Hepatocyte (in vitro differentiated cells): Measurements from ENCODE around the gene EPN1.

Experiments used
- CTCF ChIP-seq: fragments of 200-600 bp; sonication (generic); IDR thresholded peaks from 2 replicates; pipeline ENCODE4 v1.5.1; 2016; ENCODE audit warnings: antibody characterized with exemption, mild to moderate bottlenecking; ENCODE audit not compliant: poor library complexity
- EZH2 ChIP-seq: fragments of 200-600 bp; sonication (generic); IDR thresholded peaks from 2 replicates; pipeline ENCODE4 v1.6.1; 2016; ENCODE audit warnings: antibody characterized with exemption, mild to moderate bottlenecking, borderline replicate concordance
- EZH2phosphoT487 ChIP-seq: fragments of 200-600 bp; sonication (generic); IDR thresholded peaks from one replicate; pipeline ENCODE4 v1.6.1; 2018; ENCODE audit warnings: antibody characterized with exemption, mild to moderate bottlenecking, low read depth, moderate library complexity; ENCODE audit not compliant: unreplicated experiment, severe bottlenecking

GRCh38 chr19:55753401-55753800 lies 78.4 kb downstream of the EPN1 start:
- TF ChIP-seq CTCF = no peak
- no peak for TF ChIP-seq EZH2
- TF ChIP-seq EZH2phosphoT487 = no peak
